GM12864 (cell line): ENCODE data around the gene BMAL1.
"Not testable (repeated sequence)": the region's sequence is repeated elsewhere in the genome, so short reads cannot be mapped to it uniquely, and the experiment has no call there.

Experiments
- DNase-seq: peaks from one replicate; pipeline ENCODE4 v3.0.0-alpha.2; 2011; ENCODE audit warnings: low read depth
- H3K4me3 ChIP-seq: 2 replicates; pipeline ENCODE4 v1.5.1; 2011; ENCODE audit warnings: mild to moderate bottlenecking, low read depth, low read length, control low read depth
- TF ChIP-seq, protein P1 (sequence below): IDR thresholded peaks from 2 replicates; pipeline ENCODE4 v1.5.1; 2011; ENCODE audit warnings: low read depth, mild to moderate bottlenecking, moderate library complexity, low read length, control low read depth, inconsistent platforms; ENCODE audit errors: missing control alignments

The BMAL1 gene

GRCh38 chr11:13382751-13383150 is 105.2 kb downstream of the BMAL1 start:
- TF ChIP-seq, protein P1, sequence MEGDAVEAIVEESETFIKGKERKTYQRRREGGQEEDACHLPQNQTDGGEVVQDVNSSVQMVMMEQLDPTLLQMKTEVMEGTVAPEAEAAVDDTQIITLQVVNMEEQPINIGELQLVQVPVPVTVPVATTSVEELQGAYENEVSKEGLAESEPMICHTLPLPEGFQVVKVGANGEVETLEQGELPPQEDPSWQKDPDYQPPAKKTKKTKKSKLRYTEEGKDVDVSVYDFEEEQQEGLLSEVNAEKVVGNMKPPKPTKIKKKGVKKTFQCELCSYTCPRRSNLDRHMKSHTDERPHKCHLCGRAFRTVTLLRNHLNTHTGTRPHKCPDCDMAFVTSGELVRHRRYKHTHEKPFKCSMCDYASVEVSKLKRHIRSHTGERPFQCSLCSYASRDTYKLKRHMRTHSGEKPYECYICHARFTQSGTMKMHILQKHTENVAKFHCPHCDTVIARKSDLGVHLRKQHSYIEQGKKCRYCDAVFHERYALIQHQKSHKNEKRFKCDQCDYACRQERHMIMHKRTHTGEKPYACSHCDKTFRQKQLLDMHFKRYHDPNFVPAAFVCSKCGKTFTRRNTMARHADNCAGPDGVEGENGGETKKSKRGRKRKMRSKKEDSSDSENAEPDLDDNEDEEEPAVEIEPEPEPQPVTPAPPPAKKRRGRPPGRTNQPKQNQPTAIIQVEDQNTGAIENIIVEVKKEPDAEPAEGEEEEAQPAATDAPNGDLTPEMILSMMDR = no peak
- H3K4me3 ChIP-seq = no peak overlapping the region
- DNase-seq = no peak

- TF ChIP-seq, protein P1 = peak; percentile 61
- H3K4me3 ChIP-seq = no peak overlapping the region
- peak; percentile 10 for DNase-seq
These were observed 107.5 kb downstream of the BMAL1 start for GRCh38 chr11:13384908-13385640.

- DNase-seq = no peak
- TF ChIP-seq, protein P1 = no peak
- no peak overlapping the region for H3K4me3 ChIP-seq
These were observed 109.0 kb downstream of the BMAL1 start for GRCh38 chr11:13386567-13386966.

- no peak for DNase-seq
- H3K4me3 ChIP-seq = no peak overlapping the region
- TF ChIP-seq, protein P1 = no peak
These were observed 111.2 kb downstream of the BMAL1 start for GRCh38 chr11:13388741-13389140.

GRCh38 chr11:13391217-13391616 is 113.6 kb downstream of the BMAL1 start:
- no peak for DNase-seq
- no peak overlapping the region for H3K4me3 ChIP-seq
- TF ChIP-seq, protein P1 = no peak

- not testable (repeated sequence) for H3K4me3 ChIP-seq, DNase-seq
These were observed 120.7 kb downstream of the BMAL1 start for GRCh38 chr11:13398335-13398734.

- no peak for DNase-seq
- H3K4me3 ChIP-seq = no peak overlapping the region
- TF ChIP-seq, protein P1 = no peak
These were observed 127.6 kb downstream of the BMAL1 start for GRCh38 chr11:13405220-13405619.
